ENCODE results near the gene CHRM5. TPM values are rescaled to one million over a fixed set of nuclear protein-coding genes. Genes with fewer than 3 reads are reported as not detected.
"Not testable (repeated sequence)": the region's sequence is repeated elsewhere in the genome, so short reads cannot be mapped to it uniquely, and the experiment has no call there.

CHRM5 gene
- total RNA-seq, 1 experiment from 2014 or later: not detected

- no peaks in the 10 kb centered on the region for H3K36me3 ChIP-seq
- H3K4me3 ChIP-seq: no peak overlapping the region
- no peak overlapping the region for H3K27ac ChIP-seq
- H3K4me1 ChIP-seq: peaks cover 10% of the 10 kb centered on the region
- no peaks in the 10 kb centered on the region for H3K9me3 ChIP-seq (replicated peaks)
- no peak for DNase-seq
- no peaks in the 10 kb centered on the region for H3K27me3 ChIP-seq
These were observed 75.1 kb downstream of the CHRM5 start for GRCh38 chr15:34043391-34043790.

- H3K27me3 ChIP-seq: no peaks in the 10 kb centered on the region
- no peaks in the 10 kb centered on the region for H3K9me3 ChIP-seq (replicated peaks)
- H3K4me1 ChIP-seq: peaks cover 14% of the 10 kb centered on the region
- no peak overlapping the region for H3K27ac ChIP-seq
- DNase-seq: no peak
- no peaks in the 10 kb centered on the region for H3K36me3 ChIP-seq
- no peak overlapping the region for H3K4me3 ChIP-seq
These were observed 75.5 kb downstream of the CHRM5 start for GRCh38 chr15:34043813-34044212.

- Histone ChIP-seq H3K9me3 (replicated peaks) (peaks cover 16% of the 10 kb centered on the region), H3K27me3 (no peaks in the 10 kb centered on the region)
- DNase-seq: no peak
These were observed 78.3 kb downstream of the CHRM5 start for GRCh38 chr15:34046471-34047145.

GRCh38 chr15:34047893-34048775 lies 79.8 kb downstream of the CHRM5 start:
- H3K4me3 ChIP-seq: peak overlapping the region; percentile 52
- H3K27ac ChIP-seq: peak overlapping the region; percentile 97
- peaks cover 16% of the 10 kb centered on the region for H3K9me3 ChIP-seq (replicated peaks)
- peaks cover 16% of the 10 kb centered on the region for H3K4me1 ChIP-seq
- peak; percentile 93 to 94 for DNase-seq
- H3K27me3 ChIP-seq: no peaks in the 10 kb centered on the region
- no peaks in the 10 kb centered on the region for H3K36me3 ChIP-seq

More at GRCh38 chr15:34046471-34047145, 78.3 kb downstream of the CHRM5 start:
- no peak overlapping the region for H3K4me3 ChIP-seq
- H3K4me1 ChIP-seq: peaks cover 16% of the 10 kb centered on the region
- no peaks in the 10 kb centered on the region for H3K36me3 ChIP-seq
- H3K27ac ChIP-seq: no peak overlapping the region

GRCh38 chr15:34049112-34049511 lies 80.8 kb downstream of the CHRM5 start:
- DNase-seq: peak in 1 of 2 experiments; percentile 41
- Histone ChIP-seq H3K27me3 (no peaks in the 10 kb centered on the region), H3K27ac (peak overlapping the region; percentile 97), H3K4me1 (peaks cover 16% of the 10 kb centered on the region), H3K36me3 (no peaks in the 10 kb centered on the region), H3K9me3 (replicated peaks) (peaks cover 16% of the 10 kb centered on the region), H3K4me3 (no peak overlapping the region)

- not testable (repeated sequence) for H3K27me3 ChIP-seq, H3K27ac ChIP-seq, H3K36me3 ChIP-seq, DNase-seq, H3K4me3 ChIP-seq
- Histone ChIP-seq H3K9me3 (replicated peaks) (peaks cover 21% of the 10 kb centered on the region), H3K4me1 (peaks cover 16% of the 10 kb centered on the region)
These were observed 82.1 kb downstream of the CHRM5 start for GRCh38 chr15:34050385-34050784.

- Histone ChIP-seq H3K4me1 (peaks cover 8% of the 10 kb centered on the region), H3K4me3 (no peak overlapping the region), H3K27ac (no peak overlapping the region), H3K36me3 (no peaks in the 10 kb centered on the region), H3K27me3 (no peaks in the 10 kb centered on the region), H3K9me3 (replicated peaks) (peaks cover 21% of the 10 kb centered on the region)
- DNase-seq: no peak
These were observed 85.9 kb downstream of the CHRM5 start for GRCh38 chr15:34054081-34054707.

GRCh38 chr15:34055868-34056595 lies 87.7 kb downstream of the CHRM5 start:
- no peak for DNase-seq
- peaks cover 9% of the 10 kb centered on the region for H3K9me3 ChIP-seq (replicated peaks)
- H3K4me1 ChIP-seq: peaks cover 4% of the 10 kb centered on the region; the same call in 1 of the 2 replicates
- H3K27me3 ChIP-seq: no peaks in the 10 kb centered on the region
- no peak overlapping the region for H3K27ac ChIP-seq
- H3K4me3 ChIP-seq: no peak overlapping the region
- no peaks in the 10 kb centered on the region for H3K36me3 ChIP-seq

- peaks cover 4% of the 10 kb centered on the region; the same call in 1 of the 2 replicates for H3K9me3 ChIP-seq (replicated peaks)
- H3K4me3 ChIP-seq: no peak overlapping the region
- no peaks in the 10 kb centered on the region for H3K36me3 ChIP-seq
- no peaks in the 10 kb centered on the region for H3K27me3 ChIP-seq
- DNase-seq: no peak
- H3K27ac ChIP-seq: no peak overlapping the region
- peaks cover 4% of the 10 kb centered on the region; the same call in 1 of the 2 replicates for H3K4me1 ChIP-seq
These were observed 88.6 kb downstream of the CHRM5 start for GRCh38 chr15:34056911-34057310.

GRCh38 chr15:34059476-34059875 lies 91.2 kb downstream of the CHRM5 start:
- Histone ChIP-seq H3K36me3 (no peaks in the 10 kb centered on the region), H3K27ac (no peak overlapping the region), H3K9me3 (replicated peaks) (peaks cover 2% of the 10 kb centered on the region; the same call in 1 of the 2 replicates), H3K27me3 (no peaks in the 10 kb centered on the region), H3K4me1 (peaks cover 4% of the 10 kb centered on the region; the same call in 1 of the 2 replicates), H3K4me3 (no peak overlapping the region)
- DNase-seq: no peak

- H3K4me1 ChIP-seq: peaks cover 4% of the 10 kb centered on the region; the same call in 1 of the 2 replicates
These were observed 91.6 kb downstream of the CHRM5 start for GRCh38 chr15:34059946-34060345.

GRCh38 chr15:34064438-34064837 lies 96.1 kb downstream of the CHRM5 start:
- Histone ChIP-seq H3K27me3 (no peaks in the 10 kb centered on the region), H3K4me1 (peaks cover 7% of the 10 kb centered on the region; the same call in 1 of the 2 replicates), H3K27ac (no peak overlapping the region), H3K36me3 (no peaks in the 10 kb centered on the region), H3K4me3 (no peak overlapping the region), H3K9me3 (replicated peaks) (no peaks in the 10 kb centered on the region)
- no peak for DNase-seq

More at GRCh38 chr15:34059946-34060345, 91.6 kb downstream of the CHRM5 start:
- Histone ChIP-seq H3K27me3 (no peaks in the 10 kb centered on the region), H3K4me3 (no peak overlapping the region), H3K9me3 (replicated peaks) (no peaks in the 10 kb centered on the region), H3K27ac (no peak overlapping the region), H3K36me3 (no peaks in the 10 kb centered on the region)
- DNase-seq: no peak

GRCh38 chr15:34065261-34065660 lies 97.0 kb downstream of the CHRM5 start:
- no peaks in the 10 kb centered on the region for H3K27me3 ChIP-seq
- H3K9me3 ChIP-seq (replicated peaks): no peaks in the 10 kb centered on the region
- H3K36me3 ChIP-seq: no peaks in the 10 kb centered on the region
- H3K27ac ChIP-seq: no peak overlapping the region
- H3K4me3 ChIP-seq: no peak overlapping the region
- H3K4me1 ChIP-seq: peaks cover 7% of the 10 kb centered on the region; the same call in 1 of the 2 replicates
- DNase-seq: peak in 1 of 2 experiments; percentile 20

GRCh38 chr15:34065941-34066340 lies 97.6 kb downstream of the CHRM5 start:
- no peak for DNase-seq
- no peak overlapping the region for H3K4me3 ChIP-seq
- H3K27ac ChIP-seq: no peak overlapping the region
- H3K27me3 ChIP-seq: no peaks in the 10 kb centered on the region
- no peaks in the 10 kb centered on the region for H3K9me3 ChIP-seq (replicated peaks)
- no peaks in the 10 kb centered on the region for H3K36me3 ChIP-seq
- peaks cover 7% of the 10 kb centered on the region; the same call in 1 of the 2 replicates for H3K4me1 ChIP-seq

Data from SJCRH30 (cell line).